Activated CD4-positive, alpha-beta T cell treated with anti-CD3 and anti-CD28 coated beads, Interleukin-2, amount 50 U/mL, for 16 hours (primary cell): Measurements from ENCODE around the gene GH2.
A peak's percentile ranks its signal among the peaks of the same experiment; 100 is the strongest.
"Not testable (repeated sequence)": the region's sequence is repeated elsewhere in the genome, so short reads cannot be mapped to it uniquely, and the experiment has no call there.

Source experiments
- DNase-seq: peaks from one replicate; pipeline ENCODE4 v3.0.0-alpha.2; 2020

GH2 gene

DNA sequence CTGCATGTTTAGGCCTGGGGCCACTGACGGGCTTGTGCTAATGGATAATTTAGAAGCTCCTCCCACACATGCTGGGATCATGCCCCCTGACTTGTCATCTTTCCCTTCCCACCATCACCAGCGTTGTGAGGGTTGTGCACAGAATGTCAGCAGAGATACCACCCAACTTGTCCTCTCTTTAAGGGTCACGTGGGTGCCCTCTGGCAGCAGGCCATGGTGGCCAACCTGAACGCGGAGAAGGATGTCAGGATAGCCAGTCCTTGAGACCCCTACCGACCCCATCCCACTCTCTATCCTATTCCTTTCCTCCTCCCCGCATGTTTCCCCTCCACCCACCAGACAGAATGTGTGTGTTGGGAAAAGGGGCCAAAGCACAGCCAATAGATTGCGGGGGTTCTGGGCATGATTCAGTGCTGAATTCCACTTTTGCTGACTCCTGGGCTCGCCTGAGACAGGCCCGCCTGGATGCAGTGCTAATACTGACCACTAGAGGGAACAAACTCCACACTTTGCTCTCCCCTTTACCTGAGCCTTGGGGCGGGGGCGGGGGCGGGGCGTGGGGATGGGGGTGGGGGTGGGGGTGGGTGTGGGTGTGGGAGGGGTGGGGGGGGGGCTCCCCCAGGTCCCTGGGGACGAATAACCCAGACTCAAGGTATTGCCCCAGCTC lies at the start of gene GH2:
TSS of gene GH2 (minus strand) at position 10 of the 667 bp plus-strand sequence. CDS start 143 bp downstream, outside the sequence.
- DNase-seq, result peak; percentile 65

DNA sequence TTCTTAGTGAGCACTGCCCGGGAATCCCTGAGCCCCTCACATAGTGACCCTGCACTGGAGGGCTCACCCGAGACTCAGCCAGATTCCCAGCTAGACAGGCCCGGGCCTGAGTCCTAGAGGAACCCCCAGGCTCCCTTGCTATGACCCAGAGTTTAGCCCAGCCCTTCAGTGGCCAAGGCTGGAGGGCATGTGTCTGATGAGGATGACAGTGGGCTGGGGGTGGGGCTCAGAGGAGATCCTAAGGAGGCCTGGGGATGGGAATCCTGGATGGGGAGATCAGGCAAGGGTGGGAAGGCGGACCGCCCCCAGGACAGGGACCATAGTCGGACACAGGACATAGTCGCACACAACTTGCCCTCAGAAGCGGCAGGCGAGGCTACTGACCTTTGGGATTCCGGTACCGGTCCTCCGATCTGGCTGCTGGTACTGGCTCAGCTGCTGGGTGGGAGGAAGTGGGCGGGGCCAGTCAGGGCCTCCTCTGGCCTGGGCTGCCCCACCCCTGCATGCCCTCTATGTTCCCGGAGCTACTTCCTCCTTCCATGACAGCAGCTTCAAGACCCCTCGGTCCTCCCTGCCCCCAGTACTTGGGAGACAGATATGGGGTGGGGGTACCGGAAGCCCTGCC lies 49.3 kb upstream of the GH2 start:
- peak; percentile 58 for DNase-seq

GRCh38 chr17:63929860-63930766 lies 48.4 kb upstream of the GH2 start:
- no peak for DNase-seq

DNA sequence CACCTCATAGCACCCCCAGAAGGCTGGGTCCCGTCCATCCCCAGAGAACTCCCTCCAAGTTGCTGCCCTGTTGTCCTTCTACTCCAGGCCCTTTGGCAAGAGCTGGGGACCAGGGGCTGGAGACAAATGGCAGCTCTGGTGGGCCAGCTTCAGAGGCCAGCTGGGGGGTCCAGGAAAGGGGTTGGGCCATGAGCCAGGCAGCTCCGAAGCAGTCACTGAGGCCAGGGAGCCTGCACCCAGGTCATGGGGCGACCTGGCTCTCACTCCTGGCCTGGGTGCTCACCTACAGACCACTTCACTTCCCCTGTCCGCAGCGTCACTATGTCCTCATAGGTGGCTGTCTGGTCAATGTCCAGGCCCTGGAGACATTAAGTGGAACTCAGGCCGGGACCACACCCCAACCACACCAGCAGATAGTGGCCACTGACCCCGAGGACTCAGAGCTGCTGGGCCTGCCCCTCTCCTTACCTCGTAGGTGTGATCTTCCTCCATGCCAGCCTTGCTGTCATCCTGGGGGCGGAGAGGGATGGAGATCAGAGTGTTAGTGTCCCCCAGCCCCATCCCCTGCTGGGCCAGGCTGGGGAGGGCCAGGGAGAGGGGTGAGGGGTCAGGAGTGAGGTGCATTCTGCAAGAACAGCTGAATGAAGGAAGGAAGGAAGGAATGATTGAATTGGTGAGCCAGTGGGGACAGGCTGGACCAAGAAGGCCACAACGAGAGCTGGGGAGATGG lies 47.4 kb upstream of the GH2 start:
- DNase-seq, result no peak

GRCh38 chr17:63928172-63928666 lies 46.5 kb upstream of the GH2 start:
- no peak for DNase-seq

- no peak for DNase-seq
Measured at GRCh38 chr17:63927464-63928171, 45.9 kb upstream of the GH2 start.

- no peak for DNase-seq
Measured at GRCh38 chr17:63926164-63926563, 44.4 kb upstream of the GH2 start.

DNA sequence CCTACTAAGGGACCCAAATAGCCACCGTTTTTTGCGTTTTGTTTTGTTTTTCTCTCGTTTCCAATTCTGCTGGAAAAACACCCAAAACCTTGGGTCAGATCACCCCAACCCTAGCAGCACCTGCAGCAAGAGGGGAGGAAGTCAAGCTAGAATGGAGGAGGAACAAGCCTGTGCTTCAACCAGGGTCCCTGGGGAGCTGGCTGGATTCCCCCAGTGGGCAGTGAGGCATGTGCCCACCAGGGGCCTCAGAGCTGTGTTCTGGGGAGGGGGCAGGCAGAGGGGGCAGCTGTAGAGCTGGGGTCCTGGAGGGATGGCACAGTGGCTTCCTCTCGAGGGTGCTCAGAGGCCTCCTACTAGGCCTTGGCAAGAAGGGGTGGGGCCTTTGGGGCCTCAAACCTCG lies 43.9 kb upstream of the GH2 start:
- DNase-seq, result no peak

- DNase-seq, result not testable (repeated sequence)
Measured at GRCh38 chr17:63922402-63922801, 40.7 kb upstream of the GH2 start.

DNA sequence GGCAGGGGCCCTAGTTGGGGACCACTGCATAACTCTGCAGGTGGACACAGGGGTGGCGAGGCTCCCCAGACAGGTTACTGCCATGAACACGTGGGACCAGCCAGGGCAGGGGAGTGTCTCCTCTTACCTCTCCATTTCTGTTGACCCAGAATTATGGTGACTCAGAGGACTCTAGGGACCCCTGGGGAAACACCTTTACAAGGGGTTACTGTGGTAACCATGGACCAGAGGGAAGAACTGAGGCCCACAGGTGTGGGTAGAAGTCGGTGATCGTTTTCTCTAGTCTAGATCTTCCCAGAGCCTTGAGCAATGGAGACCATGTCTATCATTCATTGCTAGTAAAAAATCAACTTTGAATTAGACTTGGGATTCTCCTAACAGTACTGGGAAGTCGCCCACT lies 39.0 kb upstream of the GH2 start:
- not testable (repeated sequence) for DNase-seq

GRCh38 chr17:63920050-63920449 lies 38.3 kb upstream of the GH2 start:
- not testable (repeated sequence) for DNase-seq

GRCh38 chr17:63919311-63919723 lies 37.6 kb upstream of the GH2 start:
- peak; percentile 74 for DNase-seq

DNA sequence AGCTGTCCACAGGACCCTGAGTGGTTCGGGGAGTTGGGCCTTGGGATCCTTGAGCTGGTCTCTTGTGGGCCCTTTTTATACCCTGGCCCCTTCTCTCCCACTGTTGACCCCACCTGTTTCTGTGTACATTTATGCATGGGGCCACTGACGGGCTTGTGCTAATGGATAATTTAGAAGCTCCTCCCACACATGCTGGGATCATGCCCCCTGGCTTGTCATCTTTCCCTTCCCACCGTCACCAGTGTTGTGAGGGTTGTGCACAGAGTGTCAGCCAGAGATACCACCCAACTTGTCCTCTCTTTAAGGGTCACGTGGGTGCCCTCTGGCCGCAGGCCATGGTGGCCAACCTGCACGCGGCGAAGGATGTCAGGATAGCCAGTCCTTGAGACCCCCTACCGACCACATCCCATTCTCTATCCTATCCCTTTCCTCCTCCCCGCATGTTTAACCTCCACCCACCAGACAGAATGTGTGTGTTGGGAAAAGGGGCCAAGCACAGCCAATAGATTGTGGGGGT lies 37.1 kb upstream of the GH2 start, which contains the start of gene GH1:
TSS of gene GH1 (minus strand) at position 51 of the 517 bp plus-strand sequence. CDS start 63 bp downstream, outside the sequence.
- DNase-seq, result not testable (repeated sequence)

- no peak for DNase-seq
Measured at GRCh38 chr17:63918305-63918704, 36.6 kb upstream of the GH2 start.

DNA sequence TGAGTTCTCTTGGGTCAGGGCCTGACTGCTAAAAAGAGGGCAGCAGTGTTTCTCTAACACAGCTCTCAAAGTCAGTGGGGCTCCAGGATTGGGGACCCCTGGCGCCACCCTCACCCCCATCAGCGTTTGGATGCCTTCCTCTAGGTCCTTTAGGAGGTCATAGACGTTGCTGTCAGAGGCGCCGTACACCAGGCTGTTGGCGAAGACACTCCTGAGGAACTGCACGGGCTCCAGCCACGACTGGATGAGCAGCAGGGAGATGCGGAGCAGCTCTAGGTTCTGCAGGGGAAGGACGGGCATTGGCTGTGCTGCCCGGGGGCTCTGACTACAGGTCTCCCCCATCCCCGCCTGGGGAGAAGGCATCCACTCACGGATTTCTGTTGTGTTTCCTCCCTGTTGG lies 35.9 kb upstream of the GH2 start:
- DNase-seq, result no peak

GRCh38 chr17:63917206-63917605 lies 35.5 kb upstream of the GH2 start:
- not testable (repeated sequence) for DNase-seq

DNA sequence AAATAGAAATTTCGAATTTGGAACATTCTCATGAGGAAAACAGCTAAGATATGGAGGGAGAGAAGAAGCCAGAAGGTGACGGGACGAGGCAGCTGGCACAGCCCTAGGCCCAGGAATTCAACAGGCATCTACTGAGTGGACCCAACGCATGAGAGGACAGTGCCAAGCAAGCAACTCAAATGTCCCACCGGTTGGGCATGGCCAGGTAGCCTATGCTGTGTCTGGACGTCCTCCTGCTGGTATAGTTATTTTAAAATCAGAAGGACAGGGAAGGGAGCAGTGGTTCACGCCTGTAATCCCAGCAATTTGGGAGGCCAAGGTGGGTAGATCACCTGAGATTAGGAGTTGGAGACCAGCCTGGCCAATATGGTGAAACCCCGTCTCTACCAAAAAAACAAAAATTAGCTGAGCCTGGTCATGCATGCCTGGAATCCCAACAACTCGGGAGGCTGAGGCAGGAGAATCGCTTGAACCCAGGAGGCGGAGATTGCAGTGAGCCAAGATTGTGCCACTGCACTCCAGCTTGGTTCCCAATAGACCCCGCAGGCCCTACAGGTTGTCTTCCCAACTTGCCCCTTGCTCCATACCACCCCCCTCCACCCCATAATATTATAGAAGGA lies 34.9 kb upstream of the GH2 start:
- DNase-seq, result no peak

- not testable (repeated sequence) for DNase-seq
Measured at GRCh38 chr17:63915753-63916152, 34.0 kb upstream of the GH2 start.

DNA sequence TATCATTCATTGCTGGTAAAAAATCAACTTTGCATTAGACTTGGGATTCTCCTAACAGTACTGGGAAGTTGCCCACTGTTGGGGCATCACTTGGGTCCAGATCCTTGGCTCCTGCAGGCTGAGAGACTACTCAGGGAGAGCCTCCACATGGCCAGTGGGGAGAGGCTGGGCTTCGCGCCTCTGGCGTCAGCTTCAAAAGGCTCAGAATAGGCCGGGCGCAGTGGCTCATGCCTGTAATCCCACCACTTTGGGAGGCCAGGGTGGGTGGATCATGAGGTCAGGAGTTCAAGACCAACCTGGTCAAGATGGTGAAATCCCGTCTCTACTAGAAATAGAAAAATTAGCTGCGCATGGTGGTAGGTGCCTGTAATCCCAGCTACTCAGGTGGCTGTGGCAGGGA lies 32.7 kb upstream of the GH2 start:
- DNase-seq, result no peak

DNA sequence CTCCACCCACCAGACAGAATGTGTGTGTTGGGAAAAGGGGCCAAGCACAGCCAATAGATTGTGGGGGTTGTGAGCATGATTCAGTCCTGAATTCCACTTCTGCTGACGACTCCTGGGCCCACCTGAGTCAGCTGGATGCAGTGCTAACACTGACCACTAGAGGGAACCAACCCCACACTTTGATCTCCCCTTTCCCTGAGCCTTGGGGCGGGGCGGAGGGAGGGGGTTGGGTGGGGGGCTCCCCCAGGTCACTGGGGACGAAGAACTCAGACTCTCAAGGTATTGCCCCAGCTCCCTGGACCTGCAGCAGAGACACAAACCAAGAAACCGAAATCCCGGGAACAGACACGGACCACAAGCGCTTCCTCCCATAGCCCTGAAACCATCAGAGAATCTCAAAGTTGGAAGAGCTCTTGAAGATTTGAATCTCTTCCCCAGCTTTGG lies 29.9 kb upstream of the GH2 start:
- DNase-seq, result peak; percentile 54

DNA sequence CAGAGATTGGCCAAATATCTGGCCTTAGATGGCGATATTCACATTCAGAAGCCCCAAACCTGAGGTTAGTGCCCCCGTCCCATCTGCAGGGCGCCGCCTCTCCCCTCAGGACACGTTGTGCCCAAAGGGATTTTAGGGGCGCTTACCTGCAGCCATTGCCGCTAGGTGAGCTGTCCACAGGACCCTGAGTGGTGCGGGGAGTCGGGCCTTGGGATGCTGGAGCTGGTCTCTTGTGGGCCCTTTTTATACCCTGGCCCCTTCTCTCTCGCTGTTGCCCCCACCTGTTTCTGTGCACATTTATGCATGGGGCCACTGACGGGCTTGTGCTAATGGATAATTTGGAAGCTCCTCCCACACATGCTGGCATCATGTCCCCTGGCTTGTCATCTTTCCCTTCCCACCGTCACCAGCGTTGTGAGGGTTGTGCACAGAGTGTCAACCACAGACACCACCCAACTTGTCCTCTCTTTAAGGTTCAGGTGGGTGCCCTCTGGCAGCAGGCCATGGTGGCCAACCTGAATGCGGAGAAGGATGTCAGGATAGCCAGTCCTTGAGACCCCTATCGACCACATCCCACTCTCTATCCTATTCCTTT lies 29.4 kb upstream of the GH2 start, which contains the start of gene CSHL1:
TSS of gene CSHL1 (minus strand) at position 218 of the 595 bp plus-strand sequence. CDS start at position 156, 62 bp downstream.
- DNase-seq, result no peak
